ENCODE data around the gene NCOA4.
"Not testable (repeated sequence)": the region's sequence is repeated elsewhere in the genome, so short reads cannot be mapped to it uniquely, and the experiment has no call there.

Gene NCOA4

GRCh38 chr10:46052057-46052790 is 21.8 kb upstream of the NCOA4 start:
- DNase-seq (ENCODE audit: low read depth in 2 of 2): no peak

GRCh38 chr10:46050941-46051623 is 20.7 kb upstream of the NCOA4 start:
- no peak for DNase-seq (ENCODE audit: low read depth in 2 of 2)

- not testable (repeated sequence) for DNase-seq (ENCODE audit: low read depth in 2 of 2)
Observed at GRCh38 chr10:46049497-46049831, 19.0 kb upstream of the NCOA4 start.

GRCh38 chr10:46048152-46048551 is 17.7 kb upstream of the NCOA4 start:
- no peak for DNase-seq (ENCODE audit: low read depth in 2 of 2)

GRCh38 chr10:46046261-46046660 is 15.8 kb upstream of the NCOA4 start, which contains the start of gene MSMB:
MSMB (minus strand) TSS chr10:46046269; CDS start chr10:46046237, 32 bp downstream.
- DNase-seq (ENCODE audit: low read depth in 2 of 2): no peak

GRCh38 chr10:46042527-46042926 is 12.1 kb upstream of the NCOA4 start:
- no peak for DNase-seq (ENCODE audit: low read depth in 2 of 2)

GRCh38 chr10:46040004-46040403 is 9.6 kb upstream of the NCOA4 start:
- no peak for DNase-seq (ENCODE audit: low read depth in 2 of 2)

GRCh38 chr10:46037107-46037825 is 6.8 kb upstream of the NCOA4 start:
- DNase-seq (ENCODE audit: low read depth in 2 of 2): no peak

- DNase-seq (ENCODE audit: low read depth in 2 of 2): no peak
Observed at GRCh38 chr10:46035923-46036849, 5.8 kb upstream of the NCOA4 start.

- DNase-seq (ENCODE audit: low read depth in 2 of 2): no peak
Observed at GRCh38 chr10:46033602-46034011, 3.2 kb upstream of the NCOA4 start.

GRCh38 chr10:46031648-46032532 is 1.5 kb upstream of the NCOA4 start:
- DNase-seq (ENCODE audit: low read depth in 2 of 2): no peak

- no peak for DNase-seq (ENCODE audit: low read depth in 2 of 2)
Observed at GRCh38 chr10:46029461-46030030, 877 bp downstream of the NCOA4 start.

GRCh38 chr10:46028584-46029460 is 1.6 kb downstream of the NCOA4 start:
- no peak for DNase-seq (ENCODE audit: low read depth in 2 of 2)

GRCh38 chr10:46026106-46026505 is 4.3 kb downstream of the NCOA4 start:
- DNase-seq (ENCODE audit: low read depth in 2 of 2): no peak

GRCh38 chr10:46025406-46025805 is 5.0 kb downstream of the NCOA4 start:
- DNase-seq (ENCODE audit: low read depth in 2 of 2): no peak

- DNase-seq (ENCODE audit: low read depth in 2 of 2): no peak
Observed at GRCh38 chr10:46024948-46025347, 5.5 kb downstream of the NCOA4 start.

- peak; percentile 52 to 59 for DNase-seq (ENCODE audit: low read depth in 2 of 2)
Observed at GRCh38 chr10:46022978-46023702, 7.3 kb downstream of the NCOA4 start.

GRCh38 chr10:46020344-46020657 is 10.1 kb downstream of the NCOA4 start:
- no peak for DNase-seq (ENCODE audit: low read depth in 2 of 2)
